Neuron (in vitro differentiated cells): ENCODE results near the gene LRRC14B.
"Not testable (repeated sequence)": the region's sequence is repeated elsewhere in the genome, so short reads cannot be mapped to it uniquely, and the experiment has no call there.

Source experiments
- H2AFZ ChIP-seq: one replicate; pipeline ENCODE4 v1.6.1; 2013; ENCODE audit warnings: low read depth, mild to moderate bottlenecking, inconsistent platforms, low read length, moderate library complexity
- H3K27me3 ChIP-seq: one replicate; pipeline ENCODE4 v1.6.1; 2013; ENCODE audit warnings: low read length; ENCODE audit not compliant: insufficient read depth
- H3K36me3 ChIP-seq: one replicate; pipeline ENCODE4 v1.6.1; 2013; ENCODE audit warnings: low read length; ENCODE audit not compliant: insufficient read depth
- H3K4me1 ChIP-seq: one replicate; pipeline ENCODE4 v1.6.1; 2013; ENCODE audit warnings: low read length; ENCODE audit not compliant: insufficient read depth
- H3K4me3 ChIP-seq: 2 replicates; pipeline ENCODE4 v1.5.1; 2013; ENCODE audit warnings: mild to moderate bottlenecking, low read length, moderate library complexity
- H3K9me3 ChIP-seq: one replicate; pipeline ENCODE4 v1.6.1; 2013; ENCODE audit warnings: low read length

Gene LRRC14B

GRCh38 chr5:163338-163620, 28.0 kb upstream of the LRRC14B start:
- no peak overlapping the region for H2AFZ ChIP-seq
- no peak overlapping the region for H3K4me3 ChIP-seq

GRCh38 chr5:163841-164240, 27.5 kb upstream of the LRRC14B start:
- Histone ChIP-seq H2AFZ (no peak overlapping the region), H3K4me3 (no peak overlapping the region), H3K36me3 (peaks cover 42% of the 10 kb centered on the region), H3K4me1 (peaks cover 20% of the 10 kb centered on the region), H3K27me3 (no peaks in the 10 kb centered on the region), H3K9me3 (peaks cover 3% of the 10 kb centered on the region)

More at GRCh38 chr5:163338-163620, 28.0 kb upstream of the LRRC14B start:
- H3K36me3 ChIP-seq: peaks cover 45% of the 10 kb centered on the region
- H3K9me3 ChIP-seq: peaks cover 3% of the 10 kb centered on the region
- no peaks in the 10 kb centered on the region for H3K27me3 ChIP-seq
- peaks cover 16% of the 10 kb centered on the region for H3K4me1 ChIP-seq

- Histone ChIP-seq H2AFZ (no peak overlapping the region), H3K9me3 (peaks cover 3% of the 10 kb centered on the region), H3K4me3 (no peak overlapping the region), H3K4me1 (peaks cover 24% of the 10 kb centered on the region), H3K27me3 (no peaks in the 10 kb centered on the region), H3K36me3 (peaks cover 42% of the 10 kb centered on the region)
Measured at GRCh38 chr5:164244-164643, 27.1 kb upstream of the LRRC14B start.

- H3K9me3 ChIP-seq, H2AFZ ChIP-seq, H3K27me3 ChIP-seq, H3K4me3 ChIP-seq: not testable (repeated sequence)
- H3K4me1 ChIP-seq: peaks cover 29% of the 10 kb centered on the region
- H3K36me3 ChIP-seq: peaks cover 38% of the 10 kb centered on the region
Measured at GRCh38 chr5:164783-165182, 26.5 kb upstream of the LRRC14B start.

- H3K27me3 ChIP-seq: no peaks in the 10 kb centered on the region
- H3K4me1 ChIP-seq: peaks cover 47% of the 10 kb centered on the region
- H3K4me3 ChIP-seq: no peak overlapping the region
- H3K36me3 ChIP-seq: peaks cover 22% of the 10 kb centered on the region
- H3K9me3 ChIP-seq: peaks cover 3% of the 10 kb centered on the region
- no peak overlapping the region for H2AFZ ChIP-seq
Measured at GRCh38 chr5:166441-167372, 24.6 kb upstream of the LRRC14B start.

- Histone ChIP-seq H2AFZ (no peak overlapping the region), H3K27me3 (no peaks in the 10 kb centered on the region), H3K9me3 (peaks cover 2% of the 10 kb centered on the region), H3K4me1 (peaks cover 54% of the 10 kb centered on the region), H3K4me3 (no peak overlapping the region), H3K36me3 (peaks cover 14% of the 10 kb centered on the region)
Measured at GRCh38 chr5:167511-167910, 23.8 kb upstream of the LRRC14B start.

- Histone ChIP-seq H3K27me3 (no peaks in the 10 kb centered on the region), H2AFZ (no peak overlapping the region), H3K36me3 (peaks cover 13% of the 10 kb centered on the region), H3K4me1 (peaks cover 54% of the 10 kb centered on the region), H3K9me3 (peaks cover 2% of the 10 kb centered on the region), H3K4me3 (no peak overlapping the region)
Measured at GRCh38 chr5:167982-168660, 23.2 kb upstream of the LRRC14B start.

GRCh38 chr5:169071-169727, 22.1 kb upstream of the LRRC14B start:
- Histone ChIP-seq H3K9me3 (peaks cover under 1% of the 10 kb centered on the region), H3K36me3 (peaks cover 14% of the 10 kb centered on the region), H3K4me1 (peaks cover 54% of the 10 kb centered on the region), H3K27me3 (no peaks in the 10 kb centered on the region), H3K4me3 (no peak overlapping the region), H2AFZ (no peak overlapping the region)

- Histone ChIP-seq H3K36me3 (peaks cover 18% of the 10 kb centered on the region), H3K4me1 (peaks cover 54% of the 10 kb centered on the region), H2AFZ (no peak overlapping the region), H3K4me3 (no peak overlapping the region), H3K27me3 (no peaks in the 10 kb centered on the region), H3K9me3 (no peaks in the 10 kb centered on the region)
Measured at GRCh38 chr5:169728-170094, 21.6 kb upstream of the LRRC14B start.

GRCh38 chr5:170971-171800, 20.1 kb upstream of the LRRC14B start:
- no peaks in the 10 kb centered on the region for H3K9me3 ChIP-seq
- no peak overlapping the region for H2AFZ ChIP-seq
- H3K36me3 ChIP-seq: peaks cover 22% of the 10 kb centered on the region
- H3K4me3 ChIP-seq: peak overlapping the region; percentile 12
- H3K4me1 ChIP-seq: peaks cover 54% of the 10 kb centered on the region
- no peaks in the 10 kb centered on the region for H3K27me3 ChIP-seq

- no peaks in the 10 kb centered on the region for H3K27me3 ChIP-seq
- H2AFZ ChIP-seq: no peak overlapping the region
- H3K9me3 ChIP-seq: no peaks in the 10 kb centered on the region
- H3K4me1 ChIP-seq: peaks cover 51% of the 10 kb centered on the region
- H3K4me3 ChIP-seq: no peak overlapping the region
- H3K36me3 ChIP-seq: peaks cover 22% of the 10 kb centered on the region
Measured at GRCh38 chr5:171801-172331, 19.4 kb upstream of the LRRC14B start.

GRCh38 chr5:172421-172820, 18.9 kb upstream of the LRRC14B start:
- no peaks in the 10 kb centered on the region for H3K9me3 ChIP-seq
- no peak overlapping the region for H3K4me3 ChIP-seq
- no peaks in the 10 kb centered on the region for H3K27me3 ChIP-seq
- peaks cover 45% of the 10 kb centered on the region for H3K4me1 ChIP-seq
- H2AFZ ChIP-seq: no peak overlapping the region
- H3K36me3 ChIP-seq: peaks cover 22% of the 10 kb centered on the region
